Muscle of leg (tissue), 16 donors: ENCODE data around the gene IRAK3. TPM values are rescaled to one million over a fixed set of nuclear protein-coding genes. Genes with fewer than 3 reads are reported as not detected.
A peak's percentile ranks its signal among the peaks of the same experiment; 100 is the strongest.

Experiments used
- DNase-seq: peaks from one replicate; pipeline ENCODE4 v3.0.0; 2013
- H3K27ac ChIP-seq: one replicate; pipeline ENCODE4 v1.5.1; 2013; ENCODE audit warnings: mild to moderate bottlenecking, low read length, control low read depth
- H3K27me3 ChIP-seq: one replicate; pipeline ENCODE4 v1.6.1; 2013; ENCODE audit warnings: low read length; ENCODE audit not compliant: control insufficient read depth, insufficient read depth
- H3K36me3 ChIP-seq: one replicate; pipeline ENCODE4 v1.6.1; 2013; ENCODE audit warnings: low read length; ENCODE audit not compliant: control insufficient read depth, insufficient read depth
- H3K4me1 ChIP-seq: one replicate; pipeline ENCODE4 v1.6.1; 2013; ENCODE audit warnings: low read length; ENCODE audit not compliant: control insufficient read depth, insufficient read depth
- H3K4me3 ChIP-seq: one replicate; pipeline ENCODE4 v1.5.1; 2013; ENCODE audit warnings: low read length, control low read depth
- H3K9me3 ChIP-seq: replicated peaks from 2 replicates; pipeline ENCODE4 v1.6.1; 2013; ENCODE audit warnings: low read depth, low read length; ENCODE audit not compliant: control insufficient read depth
- WGBS: methylation state at CpG from one replicate; pipeline ENCODE4 v1.1.5; 2013; ENCODE audit warnings: missing lambda C conversion rate; ENCODE audit not compliant: insufficient coverage; 5-methylcytosine and 5-hydroxymethylcytosine counted together
- long read RNA-seq, 11 donors: transcript quantifications; one replicate each; lab custom pipeline, GENCODE V29; 2026
- polyA plus RNA-seq, 8 donors: library from polyadenylated mRNA; unstranded; fragments of 120-200 nt; gene quantifications; one replicate each; pipeline versions ENCODE4 v1.2.1 to v1.2.3, GENCODE V29; 2013; ENCODE audit warnings: inconsistent platforms in 1 of 8, low replicate concordance in 1 of 8; ENCODE audit not compliant: insufficient read length in 8 of 8, insufficient read depth in 1 of 8
- total RNA-seq: library from RNA; stranded (reverse); fragments of 120-200 nt; gene quantifications from one replicate; pipeline ENCODE4 v1.2.4, GENCODE V29; 2013

IRAK3 gene, protein sequence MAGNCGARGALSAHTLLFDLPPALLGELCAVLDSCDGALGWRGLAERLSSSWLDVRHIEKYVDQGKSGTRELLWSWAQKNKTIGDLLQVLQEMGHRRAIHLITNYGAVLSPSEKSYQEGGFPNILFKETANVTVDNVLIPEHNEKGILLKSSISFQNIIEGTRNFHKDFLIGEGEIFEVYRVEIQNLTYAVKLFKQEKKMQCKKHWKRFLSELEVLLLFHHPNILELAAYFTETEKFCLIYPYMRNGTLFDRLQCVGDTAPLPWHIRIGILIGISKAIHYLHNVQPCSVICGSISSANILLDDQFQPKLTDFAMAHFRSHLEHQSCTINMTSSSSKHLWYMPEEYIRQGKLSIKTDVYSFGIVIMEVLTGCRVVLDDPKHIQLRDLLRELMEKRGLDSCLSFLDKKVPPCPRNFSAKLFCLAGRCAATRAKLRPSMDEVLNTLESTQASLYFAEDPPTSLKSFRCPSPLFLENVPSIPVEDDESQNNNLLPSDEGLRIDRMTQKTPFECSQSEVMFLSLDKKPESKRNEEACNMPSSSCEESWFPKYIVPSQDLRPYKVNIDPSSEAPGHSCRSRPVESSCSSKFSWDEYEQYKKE
- total RNA-seq = 7.8 TPM
- 1 to 10 TPM; 4.4 to 6.2 (median 4.6) TPM for polyA plus RNA-seq
- long read RNA-seq, donor 1, full-length matches to known transcripts = 1 of 1 reads
- long read RNA-seq, donor 1, partial matches to known transcripts = 0 of 1 reads
- long read RNA-seq, donor 1, other reads (novel, unspliced or antisense) = 0 of 1 reads
- long read RNA-seq, donor 2 = 0 reads
- long read RNA-seq, donor 3, full-length matches to known transcripts = 3 of 3 reads
- long read RNA-seq, donor 3, partial matches to known transcripts = 0 of 3 reads
- long read RNA-seq, donor 3, other reads (novel, unspliced or antisense) = 0 of 3 reads
- long read RNA-seq, donor 4 = 0 reads
- long read RNA-seq, donor 5 = 0 reads
- long read RNA-seq, donor 6, full-length matches to known transcripts = 2 of 2 reads
- long read RNA-seq, donor 6, partial matches to known transcripts = 0 of 2 reads
- long read RNA-seq, donor 6, other reads (novel, unspliced or antisense) = 0 of 2 reads
- long read RNA-seq, donor 7, full-length matches to known transcripts = 1 of 1 reads
- long read RNA-seq, donor 7, partial matches to known transcripts = 0 of 1 reads
- long read RNA-seq, donor 7, other reads (novel, unspliced or antisense) = 0 of 1 reads
- long read RNA-seq, donor 8 = 0 reads
- long read RNA-seq, donor 9, full-length matches to known transcripts = 1 of 1 reads
- long read RNA-seq, donor 9, partial matches to known transcripts = 0 of 1 reads
- long read RNA-seq, donor 9, other reads (novel, unspliced or antisense) = 0 of 1 reads
- long read RNA-seq, donor 10, full-length matches to known transcripts = 1 of 1 reads
- long read RNA-seq, donor 10, partial matches to known transcripts = 0 of 1 reads
- long read RNA-seq, donor 10, other reads (novel, unspliced or antisense) = 0 of 1 reads
- long read RNA-seq, donor 11, full-length matches to known transcripts = 3 of 3 reads
- long read RNA-seq, donor 11, partial matches to known transcripts = 0 of 3 reads
- long read RNA-seq, donor 11, other reads (novel, unspliced or antisense) = 0 of 3 reads

- peak within 1 kb of the TSS; percentile 84 for H3K27ac ChIP-seq
- peaks cover 8% of the 10 kb centered on the region for H3K4me1 ChIP-seq
- H3K4me3 ChIP-seq = peak within 1 kb of the TSS; percentile 60
- peak; percentile 80 for DNase-seq
- 12% methylated on average over 76 of the region's 82 CpGs for WGBS
- H3K27me3 ChIP-seq = peaks cover 7% of the 10 kb centered on the region
- no peaks in the 10 kb centered on the region for H3K9me3 ChIP-seq
- no peaks in the 10 kb centered on the region for H3K36me3 ChIP-seq
Measured at GRCh38 chr12:66188584-66189485, at the start of gene IRAK3. Gene IRAK3 (plus strand): TSS chr12:66189214. CDS start chr12:66189300, 86 bp downstream.

DNA sequence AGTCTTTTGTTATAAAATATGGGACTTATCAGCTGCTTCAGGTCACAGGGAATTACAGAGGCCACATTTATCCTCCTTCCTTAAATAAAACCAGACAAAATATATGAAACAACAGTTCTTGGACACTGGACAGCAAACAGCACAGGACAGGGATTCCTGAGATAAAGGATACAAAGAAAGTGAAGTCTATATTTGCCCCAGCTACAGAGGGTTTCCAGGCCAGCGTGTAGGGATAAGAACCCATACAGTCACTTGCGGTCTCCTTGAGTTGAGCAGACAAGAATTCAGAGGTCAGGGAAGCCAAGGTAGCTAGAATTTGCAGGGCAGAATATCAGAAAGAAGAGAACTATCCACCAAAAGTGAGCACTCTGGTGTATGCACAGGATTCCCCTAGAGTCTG is 49.7 kb upstream of the IRAK3 start:
- H3K4me3 ChIP-seq = no peak overlapping the region
- H3K4me1 ChIP-seq = no peaks in the 10 kb centered on the region
- no peak overlapping the region for H3K27ac ChIP-seq
- DNase-seq = no peak
- no peaks in the 10 kb centered on the region for H3K27me3 ChIP-seq
- WGBS = 100% methylated on average over 2 of the region's 2 CpGs
- H3K36me3 ChIP-seq = peaks cover 34% of the 10 kb centered on the region
- H3K9me3 ChIP-seq = peaks cover 23% of the 10 kb centered on the region

- no peak for DNase-seq
- H3K27ac ChIP-seq = no peak overlapping the region
- no peak overlapping the region for H3K4me3 ChIP-seq
- no peaks in the 10 kb centered on the region for H3K27me3 ChIP-seq
- H3K4me1 ChIP-seq = no peaks in the 10 kb centered on the region
- peaks cover 23% of the 10 kb centered on the region for H3K9me3 ChIP-seq
- H3K36me3 ChIP-seq = peaks cover 36% of the 10 kb centered on the region
Measured at GRCh38 chr12:66140731-66141130, 48.3 kb upstream of the IRAK3 start.

DNA sequence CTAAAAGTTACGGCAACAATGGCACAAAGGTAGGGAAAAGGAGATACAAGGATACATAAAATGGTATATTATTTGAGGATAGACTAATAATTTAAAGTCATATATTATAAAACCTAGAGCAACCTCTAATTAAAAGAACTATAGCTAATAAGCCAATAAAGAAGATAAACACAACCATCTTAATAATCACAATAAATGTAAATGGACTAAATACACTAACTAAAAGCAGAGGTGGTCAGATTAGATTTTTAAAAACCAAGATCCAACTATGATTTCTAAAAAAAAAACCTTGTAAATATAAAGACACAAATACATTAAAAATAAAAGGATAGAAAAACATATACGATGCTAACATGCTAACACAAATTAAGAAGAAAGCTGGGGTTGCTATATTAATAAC is 47.7 kb upstream of the IRAK3 start:
- Histone ChIP-seq H3K4me3 (no peak overlapping the region), H3K4me1 (no peaks in the 10 kb centered on the region), H3K27ac (no peak overlapping the region), H3K27me3 (no peaks in the 10 kb centered on the region), H3K9me3 (peaks cover 23% of the 10 kb centered on the region), H3K36me3 (peaks cover 37% of the 10 kb centered on the region)
- DNase-seq = no peak
- no CpG with 5 or more reads among the region's 2 CpGs for WGBS

DNA sequence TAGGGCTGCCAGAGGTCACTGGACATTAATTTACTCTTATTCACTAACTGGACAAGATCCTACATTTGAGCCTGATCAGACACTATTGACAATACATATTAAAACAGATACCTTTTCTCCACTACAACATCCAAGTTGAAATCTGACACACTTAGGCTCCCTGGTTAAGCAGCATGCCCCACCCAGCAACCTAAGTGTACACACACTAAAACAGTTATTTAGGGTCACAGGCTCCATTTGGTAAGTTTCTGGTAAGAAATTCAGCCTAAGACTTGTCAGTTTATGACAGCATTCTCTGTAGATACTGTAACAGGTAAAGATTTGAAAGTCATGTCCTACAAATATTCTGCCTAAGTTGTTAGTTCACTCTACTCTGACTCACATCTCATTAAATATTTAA is 46.2 kb upstream of the IRAK3 start:
- H3K4me1 ChIP-seq = no peaks in the 10 kb centered on the region
- peaks cover 34% of the 10 kb centered on the region for H3K36me3 ChIP-seq
- no peaks in the 10 kb centered on the region for H3K27me3 ChIP-seq
- no peak overlapping the region for H3K4me3 ChIP-seq
- peaks cover 23% of the 10 kb centered on the region for H3K9me3 ChIP-seq
- no peak overlapping the region for H3K27ac ChIP-seq
- DNase-seq = no peak

DNA sequence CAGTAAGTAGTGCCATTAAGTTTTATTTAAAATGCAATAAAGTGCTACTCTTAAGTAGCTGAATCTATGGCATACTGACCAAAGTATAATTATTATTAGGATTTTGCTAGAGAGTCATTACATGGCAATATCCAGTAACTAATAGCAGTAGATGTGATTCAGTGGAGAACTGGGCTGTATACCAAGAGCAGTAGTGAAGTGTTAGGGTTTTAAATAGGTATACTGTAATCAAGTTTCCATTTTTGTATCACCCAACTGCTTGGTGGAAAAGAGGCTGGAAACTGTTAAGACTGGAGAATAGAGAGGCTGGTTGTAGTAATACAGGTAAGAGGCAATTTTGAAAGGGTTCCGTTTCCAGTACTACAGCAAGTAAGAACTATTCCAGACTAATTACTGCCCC is 45.1 kb upstream of the IRAK3 start:
- H3K36me3 ChIP-seq = peaks cover 35% of the 10 kb centered on the region

DNA sequence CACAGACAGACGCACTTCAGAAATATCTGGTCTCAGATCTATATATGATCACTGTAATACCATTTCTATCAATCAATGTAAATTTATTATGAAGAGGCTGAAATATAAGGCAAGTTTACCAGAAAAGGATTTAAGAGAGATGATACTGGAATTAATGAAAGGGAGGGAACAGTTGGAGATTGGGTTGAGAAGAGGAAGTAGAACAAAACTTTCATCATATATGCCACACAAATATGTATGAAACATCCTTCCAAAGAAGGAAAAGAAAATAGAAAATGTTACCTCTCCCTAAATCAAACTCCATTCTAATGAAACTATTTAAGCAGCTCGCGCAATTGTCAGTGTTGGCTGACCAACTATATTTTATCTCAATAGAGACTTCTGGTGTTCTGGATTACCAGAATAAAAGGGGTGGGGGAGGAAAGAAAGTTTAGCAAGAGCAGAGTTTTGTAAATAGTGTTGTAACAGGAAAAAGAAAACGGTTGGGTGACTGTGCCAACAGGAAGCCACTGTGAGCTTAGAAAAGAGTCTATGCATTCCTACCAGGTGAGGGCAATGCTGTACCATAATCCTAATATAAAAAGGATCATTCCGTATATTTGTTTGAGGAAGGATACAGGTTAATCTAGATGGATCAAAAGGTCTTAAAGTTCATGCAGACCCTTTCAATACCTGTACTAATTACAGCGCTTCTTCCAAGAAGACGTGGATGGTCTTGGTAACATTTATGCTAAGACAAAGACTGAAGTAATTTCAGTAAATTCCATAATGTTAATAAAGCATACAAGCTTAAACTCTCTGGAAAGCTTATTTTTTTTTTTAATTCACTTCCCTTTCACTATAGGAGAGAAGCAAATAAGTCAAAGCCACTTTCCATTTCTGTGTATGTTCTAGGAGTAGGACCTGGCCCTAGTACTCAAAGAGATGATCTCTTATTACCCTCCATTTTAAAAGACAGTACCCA is 43.9 kb upstream of the IRAK3 start:
- H3K27ac ChIP-seq = no peak overlapping the region
- no peaks in the 10 kb centered on the region for H3K4me1 ChIP-seq
- H3K36me3 ChIP-seq = peaks cover 31% of the 10 kb centered on the region
- H3K4me3 ChIP-seq = no peak overlapping the region
- no CpG with 5 or more reads among the region's 7 CpGs for WGBS
- H3K9me3 ChIP-seq = peaks cover 16% of the 10 kb centered on the region
- no peaks in the 10 kb centered on the region for H3K27me3 ChIP-seq
- peak; percentile 59 for DNase-seq

More for the DNA sequence above, 45.1 kb upstream of the IRAK3 start:
- Histone ChIP-seq H3K27me3 (no peaks in the 10 kb centered on the region), H3K4me1 (no peaks in the 10 kb centered on the region), H3K4me3 (no peak overlapping the region), H3K9me3 (peaks cover 23% of the 10 kb centered on the region), H3K27ac (no peak overlapping the region)
- WGBS = no CpG with 5 or more reads among the region's 1 CpG
- no peak for DNase-seq

DNA sequence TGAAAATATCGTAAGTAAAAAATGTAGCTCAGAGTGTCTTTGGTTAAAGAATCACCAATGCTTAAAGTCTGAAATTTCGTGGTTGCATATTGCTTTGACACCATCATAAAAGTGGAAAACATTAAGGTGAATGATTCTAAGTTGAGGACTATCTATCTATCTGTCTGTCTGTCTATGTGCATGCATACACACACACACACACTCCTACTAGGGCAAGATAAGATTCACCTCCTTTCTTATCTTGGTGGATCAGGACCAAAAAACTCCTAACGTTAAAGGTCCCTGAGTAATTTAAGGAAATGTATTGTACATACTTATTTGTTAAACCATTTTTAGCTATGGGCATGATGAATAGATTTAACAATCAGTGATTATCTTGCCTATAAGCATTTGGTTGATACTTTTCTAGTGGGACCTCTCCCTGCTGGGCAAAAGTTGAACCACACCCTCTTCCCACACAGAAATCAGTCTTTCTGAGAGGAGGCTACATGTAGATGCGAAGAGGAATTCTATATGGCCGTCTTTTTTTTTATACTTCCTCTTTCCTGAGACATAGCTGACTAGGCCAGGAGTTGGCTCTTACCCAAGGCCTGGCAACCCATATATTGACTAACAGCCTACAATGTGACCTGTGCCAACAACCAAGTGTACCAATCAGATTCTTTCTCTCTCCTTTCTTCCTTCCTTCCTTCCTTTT is 39.2 kb upstream of the IRAK3 start:
- DNase-seq = peak; percentile 36
- Histone ChIP-seq H3K9me3 (no peaks in the 10 kb centered on the region), H3K36me3 (peaks cover 15% of the 10 kb centered on the region), H3K4me1 (no peaks in the 10 kb centered on the region), H3K4me3 (no peak overlapping the region), H3K27ac (no peak overlapping the region), H3K27me3 (no peaks in the 10 kb centered on the region)
- 100% methylated on average over 1 of the region's 5 CpGs for WGBS
